ENCODE data around the gene CCDC34.

DNA sequence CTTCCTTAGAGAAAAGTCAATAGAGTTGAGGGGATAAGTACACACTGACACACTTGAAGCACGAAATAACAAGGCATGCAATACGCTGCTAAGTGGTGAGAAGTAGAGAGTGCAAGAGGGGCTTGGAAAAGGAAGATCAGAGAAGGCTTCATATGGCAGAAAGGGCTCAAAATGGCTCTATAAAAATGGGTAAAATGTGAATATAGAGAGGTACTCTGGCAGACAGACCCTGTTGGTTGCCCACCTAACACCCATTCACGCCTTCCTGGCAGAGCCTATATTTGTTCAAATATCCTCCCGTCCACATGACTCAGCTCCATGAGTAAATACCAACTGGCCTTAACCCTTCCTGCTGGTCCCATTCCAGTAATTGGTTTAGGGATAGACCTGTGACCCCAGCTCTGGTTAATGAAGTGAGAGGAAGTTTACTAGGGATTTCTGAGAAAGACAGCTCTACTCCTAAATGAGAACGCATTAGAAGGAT, 38.9 kb upstream of the CCDC34 start:
- TF ChIP-seq REST (IDR thresholded peaks at IDR 0.05; ENCODE audit: borderline replicate concordance) (no peak), TAF1 (IDR thresholded peaks at IDR 0.05; ENCODE audit: low read depth) (no peak), EZH2 (IDR thresholded peaks at IDR 0.05; ENCODE audit: borderline replicate concordance, insufficient read depth, low read length, poor library complexity, severe bottlenecking) (no peak), SMC3 (conservative IDR thresholded peaks at IDR 0.05; ENCODE audit: poor library complexity) (no peak)

Data from neural cell (in vitro differentiated cells).